GM23338 (cell line): ENCODE data around the gene FNDC8. TPM values are rescaled to one million over a fixed set of nuclear protein-coding genes. Genes with fewer than 3 reads are reported as not detected.
A peak's percentile ranks its signal among the peaks of the same experiment; 100 is the strongest.

ENCODE experiments used
- ATAC-seq: fragments of 200-7000 bp; cut with Tn5 transposase; 3 replicates; pipeline ENCODE4 v1.9.1; 2020
- DNase-seq: peaks from one replicate; pipeline ENCODE4 v3.0.0-alpha.2; 2015; ENCODE audit warnings: low spot score
- H2AFZ ChIP-seq: fragments of 200-600 bp; sonication (generic); 2 replicates; pipeline ENCODE4 v1.8.0; 2016; ENCODE audit warnings: antibody characterized with exemption, mild to moderate bottlenecking, moderate library complexity
- H3F3A ChIP-seq: fragments of 200-600 bp; sonication (generic); replicated peaks from 2 replicates; pipeline ENCODE4 v1.8.0; 2017; ENCODE audit warnings: antibody characterized with exemption, mixed run types, low read depth
- H3K27ac ChIP-seq: fragments of 200-600 bp; sonication (generic); 2 replicates; pipeline ENCODE4 v1.6.1; 2016; ENCODE audit warnings: low read depth
- H3K27me3 ChIP-seq: fragments of 200-600 bp; sonication (generic); 2 replicates; pipeline ENCODE4 v1.8.0; 2016; ENCODE audit warnings: mild to moderate bottlenecking, mixed run types, moderate library complexity; ENCODE audit not compliant: insufficient read depth
- H3K36me3 ChIP-seq: fragments of 200-600 bp; sonication (generic); 2 replicates; pipeline ENCODE4 v1.8.0; 2016; ENCODE audit warnings: mild to moderate bottlenecking; ENCODE audit not compliant: insufficient read depth
- H3K4me1 ChIP-seq: fragments of 200-600 bp; sonication (generic); 2 replicates; pipeline ENCODE4 v1.8.0; 2016; ENCODE audit warnings: mild to moderate bottlenecking, moderate library complexity; ENCODE audit not compliant: insufficient read depth
- H3K4me2 ChIP-seq: fragments of 200-600 bp; sonication (generic); 2 replicates; pipeline ENCODE4 v1.7.1; 2017; ENCODE audit warnings: mixed run types
- H3K4me3 ChIP-seq: fragments of 200-600 bp; sonication (generic); 2 replicates; pipeline ENCODE4 v1.6.1; 2016; ENCODE audit warnings: mixed run types
- H3K79me2 ChIP-seq: fragments of 200-600 bp; sonication (generic); replicated peaks from 2 replicates; pipeline ENCODE4 v1.8.0; 2017; ENCODE audit warnings: mild to moderate bottlenecking; ENCODE audit not compliant: insufficient read depth
- H3K9me2 ChIP-seq: fragments of 200-600 bp; sonication (generic); 2 replicates; pipeline ENCODE4 v1.8.0; 2017; ENCODE audit not compliant: insufficient read depth
- H4K20me1 ChIP-seq: fragments of 200-600 bp; sonication (generic); replicated peaks from 2 replicates; pipeline ENCODE4 v1.8.0; 2017; ENCODE audit warnings: mild to moderate bottlenecking; ENCODE audit not compliant: insufficient read depth
- H3K27ac Mint-ChIP-seq: 2 replicates; pipeline ENCODE4 v1.8.0; 2020; ENCODE audit warnings: inconsistent platforms, mild to moderate bottlenecking, moderate library complexity, mixed read lengths
- H3K27me3 Mint-ChIP-seq: 3 replicates; pipeline ENCODE4 v1.8.0; 2022; ENCODE audit warnings: low read depth, mild to moderate bottlenecking, moderate library complexity, mixed read lengths, inconsistent platforms; ENCODE audit not compliant: insufficient read depth, poor library complexity
- H3K36me3 Mint-ChIP-seq: 3 replicates; pipeline ENCODE4 v1.8.0; 2021; ENCODE audit warnings: low read depth, mild to moderate bottlenecking, inconsistent platforms, moderate library complexity, mixed read lengths
- H3K4me1 Mint-ChIP-seq: 3 replicates; pipeline ENCODE4 v1.8.0; 2020; ENCODE audit warnings: mild to moderate bottlenecking, inconsistent platforms, mixed read lengths
- H3K4me3 Mint-ChIP-seq: 3 replicates; pipeline ENCODE4 v1.8.0; 2021; ENCODE audit warnings: moderate library complexity, mild to moderate bottlenecking, inconsistent platforms, mixed read lengths
- H3K9me3 Mint-ChIP-seq: 3 replicates; pipeline ENCODE4 v1.8.0; 2020; ENCODE audit warnings: moderate library complexity, mild to moderate bottlenecking, inconsistent platforms, mixed read lengths
- CREB1 ChIP-seq: fragments of 250-450 bp; sonication (Bioruptor Pico); IDR thresholded peaks from 2 replicates; pipeline ENCODE4 v1.5.0; 2020; ENCODE audit warnings: low read depth, mild to moderate bottlenecking, moderate library complexity
- EZH2 ChIP-seq: fragments of 200-600 bp; sonication (generic); IDR thresholded peaks from one replicate; pipeline ENCODE4 v1.8.0; 2017; ENCODE audit warnings: antibody characterized with exemption, mild to moderate bottlenecking, low read depth; ENCODE audit not compliant: unreplicated experiment
- NANOG ChIP-seq: IDR thresholded peaks from 2 replicates; pipeline ENCODE4 v1.6.1; 2016; ENCODE audit warnings: antibody characterized with exemption, borderline replicate concordance
- POLR2AphosphoS5 ChIP-seq: IDR thresholded peaks from 2 replicates; pipeline ENCODE4 v1.6.1; 2016; ENCODE audit warnings: antibody characterized with exemption, low read depth
- STAT1 ChIP-seq: IDR thresholded peaks from one replicate; pipeline ENCODE4 v1.6.1; 2016; ENCODE audit warnings: antibody characterized with exemption; ENCODE audit not compliant: unreplicated experiment
- ZNF114 ChIP-seq: fragments of 250-450 bp; sonication (Bioruptor Pico); IDR thresholded peaks from 2 replicates; pipeline ENCODE4 v1.5.0; 2020; ENCODE audit warnings: mild to moderate bottlenecking, moderate library complexity
- ZNF331 ChIP-seq: fragments of 250-450 bp; sonication (Bioruptor Pico); IDR thresholded peaks from 2 replicates; pipeline ENCODE4 v1.5.0; 2020; ENCODE audit warnings: low read depth, mild to moderate bottlenecking, moderate library complexity
- polyA plus RNA-seq: library from polyadenylated mRNA; unstranded; fragments of >200 nt; fragmentation: Nextera tagmentation; extraction: Ambion mirVana; gene quantifications from 2 replicates; pipeline ENCODE4 v1.2.1, GENCODE V29; 2016
- total RNA-seq: library from RNA; depleted of rRNA; stranded (reverse); fragments of >200 nt; shearing (Covaris generic); gene quantifications from 2 replicates; pipeline ENCODE4 v1.2.3, GENCODE V29; 2014
- TF ChIP-seq, protein P1 (sequence below), 2 experiments: fragments of 200-600 bp in 1 of 2; sonication (generic) in 1 of 2; conservative IDR thresholded peaks; 2 replicates each; pipeline versions ENCODE4 v1.5.1 to v1.6.1; 2016 to 2017; ENCODE audit warnings: antibody characterized with exemption in 2 of 2, low read depth in 2 of 2, mild to moderate bottlenecking in 2 of 2, moderate library complexity in 1 of 2
- TF ChIP-seq, protein P2 (sequence below): IDR thresholded peaks from 2 replicates; pipeline ENCODE4 v1.6.1; 2016; ENCODE audit warnings: antibody characterized with exemption
- TF ChIP-seq, protein P3 (sequence below): IDR thresholded peaks from one replicate; pipeline ENCODE4 v1.6.1; 2018; ENCODE audit warnings: antibody characterized with exemption; ENCODE audit not compliant: unreplicated experiment

Gene FNDC8
- total and polyA plus RNA-seq, 2 experiments from 2014 or later = not detected

DNA sequence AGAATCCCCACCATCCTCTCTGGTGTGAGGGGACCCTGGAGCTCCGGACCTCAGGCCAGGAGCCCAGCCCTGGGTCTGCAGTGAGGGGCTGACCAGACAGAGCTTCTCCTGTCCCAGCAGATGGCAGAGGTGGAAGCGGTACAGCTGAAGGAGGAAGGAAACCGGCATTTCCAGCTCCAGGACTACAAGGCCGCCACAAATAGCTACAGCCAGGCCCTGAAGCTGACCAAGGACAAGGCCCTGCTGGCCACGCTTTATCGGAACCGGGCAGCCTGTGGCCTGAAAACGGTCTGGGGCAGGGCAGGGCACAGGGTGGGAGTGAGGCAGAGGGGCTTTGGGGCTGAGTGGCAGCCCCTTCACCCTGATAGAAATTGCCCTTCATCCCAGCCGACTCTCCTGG lies 26.7 kb downstream of the FNDC8 start:
- H3K4me1 ChIP-seq = no peaks in the 10 kb centered on the region
- no peaks in the 10 kb centered on the region for H3K27me3 ChIP-seq
- H3K79me2 ChIP-seq = no peaks in the 10 kb centered on the region
- Mint-ChIP-seq H3K9me3 (no peaks in the 10 kb centered on the region), H3K27me3 (peaks cover 22% of the 10 kb centered on the region), H3K4me3 (no peak overlapping the region), H3K27ac (no peak overlapping the region), H3K36me3 (no peaks in the 10 kb centered on the region), H3K4me1 (peaks cover 20% of the 10 kb centered on the region)
- H2AFZ ChIP-seq = peak overlapping the region; percentile 43; the same call in 1 of the 2 replicates
- H3K4me2 ChIP-seq = no peak overlapping the region
- ATAC-seq (peak; percentile 29), DNase-seq (no peak)
- no peak overlapping the region for H3K4me3 ChIP-seq
- no peaks in the 10 kb centered on the region for H3K36me3 ChIP-seq
- no peaks in the 10 kb centered on the region for H4K20me1 ChIP-seq
- no peaks in the 10 kb centered on the region for H3F3A ChIP-seq
- H3K27ac ChIP-seq = no peak overlapping the region
- TF ChIP-seq POLR2AphosphoS5 = no peak
- TF ChIP-seq, protein P1, sequence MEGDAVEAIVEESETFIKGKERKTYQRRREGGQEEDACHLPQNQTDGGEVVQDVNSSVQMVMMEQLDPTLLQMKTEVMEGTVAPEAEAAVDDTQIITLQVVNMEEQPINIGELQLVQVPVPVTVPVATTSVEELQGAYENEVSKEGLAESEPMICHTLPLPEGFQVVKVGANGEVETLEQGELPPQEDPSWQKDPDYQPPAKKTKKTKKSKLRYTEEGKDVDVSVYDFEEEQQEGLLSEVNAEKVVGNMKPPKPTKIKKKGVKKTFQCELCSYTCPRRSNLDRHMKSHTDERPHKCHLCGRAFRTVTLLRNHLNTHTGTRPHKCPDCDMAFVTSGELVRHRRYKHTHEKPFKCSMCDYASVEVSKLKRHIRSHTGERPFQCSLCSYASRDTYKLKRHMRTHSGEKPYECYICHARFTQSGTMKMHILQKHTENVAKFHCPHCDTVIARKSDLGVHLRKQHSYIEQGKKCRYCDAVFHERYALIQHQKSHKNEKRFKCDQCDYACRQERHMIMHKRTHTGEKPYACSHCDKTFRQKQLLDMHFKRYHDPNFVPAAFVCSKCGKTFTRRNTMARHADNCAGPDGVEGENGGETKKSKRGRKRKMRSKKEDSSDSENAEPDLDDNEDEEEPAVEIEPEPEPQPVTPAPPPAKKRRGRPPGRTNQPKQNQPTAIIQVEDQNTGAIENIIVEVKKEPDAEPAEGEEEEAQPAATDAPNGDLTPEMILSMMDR (conservative IDR thresholded peaks at IDR 0.05; ENCODE audit: low read depth in 2 of 2) = no peak
- TF ChIP-seq ZNF331 (CRISPR knock-in tag) = no peak
- TF ChIP-seq NANOG = no peak
- TF ChIP-seq, protein P2, sequence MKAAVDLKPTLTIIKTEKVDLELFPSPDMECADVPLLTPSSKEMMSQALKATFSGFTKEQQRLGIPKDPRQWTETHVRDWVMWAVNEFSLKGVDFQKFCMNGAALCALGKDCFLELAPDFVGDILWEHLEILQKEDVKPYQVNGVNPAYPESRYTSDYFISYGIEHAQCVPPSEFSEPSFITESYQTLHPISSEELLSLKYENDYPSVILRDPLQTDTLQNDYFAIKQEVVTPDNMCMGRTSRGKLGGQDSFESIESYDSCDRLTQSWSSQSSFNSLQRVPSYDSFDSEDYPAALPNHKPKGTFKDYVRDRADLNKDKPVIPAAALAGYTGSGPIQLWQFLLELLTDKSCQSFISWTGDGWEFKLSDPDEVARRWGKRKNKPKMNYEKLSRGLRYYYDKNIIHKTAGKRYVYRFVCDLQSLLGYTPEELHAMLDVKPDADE = no peak
- no peak for TF ChIP-seq STAT1
- TF ChIP-seq EZH2 = no peak
- TF ChIP-seq, protein P3, sequence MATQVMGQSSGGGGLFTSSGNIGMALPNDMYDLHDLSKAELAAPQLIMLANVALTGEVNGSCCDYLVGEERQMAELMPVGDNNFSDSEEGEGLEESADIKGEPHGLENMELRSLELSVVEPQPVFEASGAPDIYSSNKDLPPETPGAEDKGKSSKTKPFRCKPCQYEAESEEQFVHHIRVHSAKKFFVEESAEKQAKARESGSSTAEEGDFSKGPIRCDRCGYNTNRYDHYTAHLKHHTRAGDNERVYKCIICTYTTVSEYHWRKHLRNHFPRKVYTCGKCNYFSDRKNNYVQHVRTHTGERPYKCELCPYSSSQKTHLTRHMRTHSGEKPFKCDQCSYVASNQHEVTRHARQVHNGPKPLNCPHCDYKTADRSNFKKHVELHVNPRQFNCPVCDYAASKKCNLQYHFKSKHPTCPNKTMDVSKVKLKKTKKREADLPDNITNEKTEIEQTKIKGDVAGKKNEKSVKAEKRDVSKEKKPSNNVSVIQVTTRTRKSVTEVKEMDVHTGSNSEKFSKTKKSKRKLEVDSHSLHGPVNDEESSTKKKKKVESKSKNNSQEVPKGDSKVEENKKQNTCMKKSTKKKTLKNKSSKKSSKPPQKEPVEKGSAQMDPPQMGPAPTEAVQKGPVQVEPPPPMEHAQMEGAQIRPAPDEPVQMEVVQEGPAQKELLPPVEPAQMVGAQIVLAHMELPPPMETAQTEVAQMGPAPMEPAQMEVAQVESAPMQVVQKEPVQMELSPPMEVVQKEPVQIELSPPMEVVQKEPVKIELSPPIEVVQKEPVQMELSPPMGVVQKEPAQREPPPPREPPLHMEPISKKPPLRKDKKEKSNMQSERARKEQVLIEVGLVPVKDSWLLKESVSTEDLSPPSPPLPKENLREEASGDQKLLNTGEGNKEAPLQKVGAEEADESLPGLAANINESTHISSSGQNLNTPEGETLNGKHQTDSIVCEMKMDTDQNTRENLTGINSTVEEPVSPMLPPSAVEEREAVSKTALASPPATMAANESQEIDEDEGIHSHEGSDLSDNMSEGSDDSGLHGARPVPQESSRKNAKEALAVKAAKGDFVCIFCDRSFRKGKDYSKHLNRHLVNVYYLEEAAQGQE = no peak
- TF ChIP-seq ZNF114 (CRISPR knock-in tag) = no peak
- H3K9me2 ChIP-seq = no peaks in the 10 kb centered on the region

DNA sequence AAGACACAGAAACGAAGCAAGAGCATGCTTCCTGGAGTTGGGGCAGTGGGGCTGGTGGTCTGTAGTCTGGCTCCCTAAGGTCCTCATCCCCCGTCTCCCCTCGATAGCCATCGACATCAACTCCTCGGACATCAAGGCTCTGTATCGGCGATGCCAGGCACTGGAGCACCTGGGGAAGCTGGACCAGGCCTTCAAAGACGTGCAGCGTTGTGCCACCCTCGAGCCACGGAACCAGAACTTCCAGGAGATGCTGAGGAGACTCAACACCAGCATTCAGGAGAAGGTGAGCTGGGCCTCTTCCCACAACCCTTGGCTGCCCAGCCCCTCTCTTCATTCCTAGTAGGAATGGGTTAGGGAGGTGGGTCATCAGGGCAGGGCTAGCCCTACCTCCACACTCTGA lies 28.5 kb downstream of the FNDC8 start:
- no peak overlapping the region for H3K4me3 Mint-ChIP-seq
- no peak for ATAC-seq
- Histone ChIP-seq H3K9me2 (no peaks in the 10 kb centered on the region), H2AFZ (no peak overlapping the region), H3K4me2 (no peak overlapping the region), H3K4me1 (no peaks in the 10 kb centered on the region), H3K27ac (no peak overlapping the region), H3K4me3 (no peak overlapping the region), H3K27me3 (no peaks in the 10 kb centered on the region), H3K36me3 (no peaks in the 10 kb centered on the region), H3F3A (no peaks in the 10 kb centered on the region), H4K20me1 (no peaks in the 10 kb centered on the region), H3K79me2 (no peaks in the 10 kb centered on the region)
- H3K9me3 Mint-ChIP-seq = no peaks in the 10 kb centered on the region
- H3K27me3 Mint-ChIP-seq = peaks cover 16% of the 10 kb centered on the region
- H3K4me1 Mint-ChIP-seq = peaks cover 16% of the 10 kb centered on the region
- H3K36me3 Mint-ChIP-seq = no peaks in the 10 kb centered on the region
- no peak overlapping the region for H3K27ac Mint-ChIP-seq
- no peak for DNase-seq
- TF ChIP-seq, protein P2 = no peak
- TF ChIP-seq CREB1 (CRISPR knock-in tag) (no peak), ZNF114 (CRISPR knock-in tag) (no peak)
- TF ChIP-seq, protein P3 = no peak
